Activated naive CD8-positive, alpha-beta T cell treated with anti-CD3 and anti-CD28 coated beads, Interleukin-2, amount 50 U/mL, for 16 hours (primary cell): Measurements from ENCODE around the gene BLOC1S5.

Source experiments
- DNase-seq: peaks from one replicate; pipeline ENCODE4 v3.0.0-alpha.2; 2020; ENCODE audit warnings: low read depth, low spot score

BLOC1S5 gene, protein sequence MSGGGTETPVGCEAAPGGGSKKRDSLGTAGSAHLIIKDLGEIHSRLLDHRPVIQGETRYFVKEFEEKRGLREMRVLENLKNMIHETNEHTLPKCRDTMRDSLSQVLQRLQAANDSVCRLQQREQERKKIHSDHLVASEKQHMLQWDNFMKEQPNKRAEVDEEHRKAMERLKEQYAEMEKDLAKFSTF

DNA sequence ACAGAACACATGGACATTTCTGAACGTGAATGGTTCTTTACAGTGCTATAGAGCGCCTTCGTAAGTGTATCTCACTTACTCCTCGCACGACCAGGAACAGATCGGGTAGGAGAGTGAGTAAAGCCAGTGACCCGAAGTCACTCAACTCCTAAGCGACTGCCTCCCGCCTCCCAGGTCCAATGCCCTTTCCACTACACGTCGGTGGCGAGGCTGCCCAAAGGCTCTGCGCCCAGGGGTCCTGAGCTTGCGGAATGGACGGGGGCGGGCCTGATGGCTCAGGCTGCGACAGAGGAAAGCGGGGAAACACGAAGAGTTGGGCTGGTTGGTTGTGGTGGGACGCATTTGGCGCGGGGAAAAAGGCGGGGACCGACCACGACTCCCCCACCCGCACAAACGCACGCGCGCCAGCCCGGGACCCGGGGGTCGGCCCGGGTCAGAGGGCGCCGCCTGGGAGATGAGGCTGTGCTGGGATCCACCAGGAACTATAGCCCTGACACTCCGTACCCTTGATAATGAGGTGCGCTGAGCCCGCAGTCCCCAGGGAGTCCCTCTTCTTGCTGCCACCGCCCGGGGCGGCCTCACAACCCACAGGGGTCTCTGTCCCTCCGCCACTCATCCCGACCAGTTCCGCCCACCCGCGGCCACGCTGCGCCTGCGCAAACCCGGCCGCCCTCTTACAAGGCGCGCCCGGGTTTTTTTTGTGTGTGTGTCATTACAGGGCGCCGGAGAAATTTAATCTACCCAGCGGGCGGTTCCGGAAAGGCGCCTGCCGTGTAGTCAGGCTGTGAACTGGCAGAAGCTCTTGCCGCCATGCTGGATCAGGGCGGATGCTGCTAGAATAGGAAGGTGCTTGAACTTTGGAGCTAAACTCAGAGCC, at the start of gene BLOC1S5:
Gene BLOC1S5, minus strand, starts transcription at position 629 of the 877 bp plus-strand sequence. Its CDS starts 13 bp downstream, at position 616.
- peak; percentile 95 for DNase-seq

DNA sequence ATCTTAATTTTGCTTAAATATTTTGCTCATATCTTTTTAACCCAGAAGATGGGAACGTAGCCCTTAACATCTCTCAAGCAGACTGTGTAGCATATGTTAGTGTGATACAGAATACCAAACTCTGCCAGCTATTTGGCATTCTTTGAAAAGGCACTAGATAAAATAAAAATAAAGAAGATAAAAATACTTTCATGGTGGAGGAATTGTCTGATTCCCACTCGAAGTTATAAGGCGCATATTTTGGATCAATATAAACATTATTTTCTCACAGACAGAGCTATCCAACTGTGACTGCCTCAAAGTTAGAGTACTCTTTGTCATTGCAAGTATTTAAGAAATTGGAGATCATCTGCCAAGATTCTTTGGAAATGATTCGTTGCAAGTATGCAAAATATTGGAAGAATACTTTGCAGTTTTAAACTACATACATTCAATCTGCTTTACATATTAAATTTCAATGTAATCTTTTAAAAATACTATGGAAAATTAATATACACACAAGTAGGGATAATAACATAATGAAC, 49.0 kb upstream of the BLOC1S5 start:
- DNase-seq, result no peak

DNA sequence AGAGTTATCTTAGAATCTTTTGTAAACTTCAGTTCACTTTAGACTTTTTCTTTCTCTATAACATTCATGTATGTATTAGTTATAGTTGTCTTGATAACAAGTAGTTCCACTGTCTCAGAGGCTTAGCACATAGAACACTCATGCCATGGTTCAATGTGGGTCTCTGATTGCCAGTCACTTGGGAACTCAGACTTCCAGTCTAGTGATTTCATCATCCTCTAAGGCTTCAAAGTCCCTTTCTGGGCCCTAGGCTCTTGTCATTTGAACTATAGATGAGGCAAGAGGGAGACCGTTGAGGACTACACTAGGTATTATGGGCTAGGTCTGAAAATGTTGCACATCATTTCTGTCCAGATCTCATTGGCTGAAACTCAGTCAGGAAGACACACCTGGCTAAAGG, 46.5 kb upstream of the BLOC1S5 start:
- DNase-seq, result no peak

DNA sequence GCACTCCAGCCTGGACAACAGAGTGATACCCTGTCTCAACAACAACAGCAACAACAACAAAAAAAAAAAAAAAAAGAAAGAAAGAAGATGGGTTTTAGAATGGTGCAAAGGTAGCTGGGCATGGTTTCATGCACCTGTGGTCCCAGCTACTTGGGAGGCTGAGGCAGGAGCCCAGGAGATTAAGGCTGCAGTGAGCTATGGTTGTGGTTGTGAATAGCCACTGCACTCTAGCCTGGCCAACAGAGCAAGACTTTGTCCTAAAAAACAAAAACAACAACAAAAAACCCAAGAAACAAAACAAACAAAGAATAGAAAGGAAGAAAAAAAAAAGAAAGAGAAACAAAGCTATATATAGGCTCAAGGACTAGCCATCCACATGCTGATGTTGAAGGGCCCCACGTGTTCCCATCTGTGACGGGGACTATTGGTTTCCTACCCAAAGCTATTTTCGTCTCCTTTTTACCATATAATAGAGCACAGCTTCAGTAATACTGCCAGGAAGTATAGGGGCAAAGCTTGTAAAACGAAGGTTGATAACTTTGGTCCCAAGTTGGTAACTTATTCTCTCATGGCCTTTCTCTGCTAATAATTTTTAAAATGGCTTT, 46.0 kb upstream of the BLOC1S5 start:
- no peak for DNase-seq

DNA sequence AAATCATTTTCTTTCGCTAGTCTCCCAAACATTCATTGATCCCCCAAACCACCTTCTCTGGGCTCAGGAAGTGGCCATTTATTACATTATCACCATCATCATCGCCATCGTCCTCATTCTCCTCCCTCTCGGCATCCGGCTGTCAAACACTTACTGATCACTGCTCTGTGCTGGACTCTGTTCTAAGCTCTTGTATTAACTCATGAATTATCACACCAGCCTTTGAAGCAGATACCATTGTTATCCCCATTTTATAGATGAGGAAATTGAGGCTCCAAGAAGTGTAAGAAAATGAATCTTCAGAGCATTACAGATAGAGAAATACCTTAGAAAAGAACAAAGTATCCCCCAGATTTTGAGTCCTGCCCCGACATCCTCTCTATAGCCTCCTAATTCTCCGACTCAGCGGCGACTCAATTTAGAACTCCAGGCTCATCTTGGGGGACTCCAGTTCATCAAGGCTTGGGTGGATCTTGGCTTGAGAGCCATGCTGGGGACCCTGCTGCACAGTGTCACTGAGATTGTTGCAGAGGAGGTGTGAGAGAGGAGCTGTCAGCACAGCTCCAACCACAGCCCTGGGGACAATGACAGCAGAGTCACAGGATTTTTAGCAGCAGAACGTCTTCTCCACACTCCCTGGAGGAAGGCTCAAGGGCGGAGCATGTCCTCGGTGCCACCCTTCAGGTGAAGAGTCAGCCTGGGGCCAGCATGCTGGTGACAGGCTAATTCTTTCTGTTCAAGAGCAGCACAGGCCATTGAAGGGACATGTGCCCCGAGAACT, 44.8 kb upstream of the BLOC1S5 start:
- no peak for DNase-seq

DNA sequence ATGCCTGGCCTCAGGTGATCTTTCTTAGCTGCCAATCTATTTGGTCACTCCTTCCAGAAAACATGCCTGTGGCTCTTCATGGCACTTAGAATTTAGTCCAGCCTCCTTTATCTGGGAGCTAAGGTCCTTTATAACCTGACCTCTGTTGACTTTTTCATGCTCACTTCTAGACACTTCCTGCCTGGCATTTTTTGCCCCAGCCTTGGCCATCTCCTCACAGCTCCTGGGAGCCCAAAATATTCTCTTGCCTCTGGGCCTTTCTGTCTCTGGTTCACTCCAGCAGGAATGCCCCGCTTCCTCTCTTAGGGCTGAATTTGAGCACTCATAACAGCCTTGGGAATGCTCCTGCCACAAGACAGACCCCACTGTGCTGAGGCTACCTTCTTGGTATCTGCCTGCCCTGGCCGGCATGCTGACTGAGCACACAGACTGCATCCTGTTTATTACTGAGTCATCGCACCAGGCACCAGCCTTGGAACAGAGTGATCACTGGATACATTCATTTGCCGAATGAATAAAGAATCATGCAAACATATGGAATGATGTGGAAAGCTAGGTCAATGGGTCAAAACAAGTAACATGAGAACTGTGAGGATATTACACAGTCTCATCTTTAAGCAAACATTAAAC, 44.0 kb upstream of the BLOC1S5 start:
- no peak for DNase-seq

DNA sequence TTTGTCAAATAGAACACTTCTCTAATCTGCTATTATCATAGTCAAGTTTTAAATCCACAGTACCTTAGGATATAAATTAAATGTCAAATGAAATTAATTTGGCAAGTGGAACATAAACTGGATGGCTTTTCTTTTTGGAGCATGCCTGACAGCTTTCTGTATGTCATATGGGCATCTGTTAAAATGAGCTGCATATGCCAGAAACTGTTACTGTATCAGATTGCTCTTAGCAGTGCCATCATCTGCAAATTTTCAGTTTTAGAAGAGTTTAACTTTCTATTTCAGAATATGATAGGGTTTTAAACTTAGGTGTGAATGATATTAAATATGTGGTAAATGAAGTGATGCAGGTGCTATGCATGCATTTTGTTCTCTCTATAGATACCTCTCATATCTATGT, 41.6 kb upstream of the BLOC1S5 start:
- no peak for DNase-seq

DNA sequence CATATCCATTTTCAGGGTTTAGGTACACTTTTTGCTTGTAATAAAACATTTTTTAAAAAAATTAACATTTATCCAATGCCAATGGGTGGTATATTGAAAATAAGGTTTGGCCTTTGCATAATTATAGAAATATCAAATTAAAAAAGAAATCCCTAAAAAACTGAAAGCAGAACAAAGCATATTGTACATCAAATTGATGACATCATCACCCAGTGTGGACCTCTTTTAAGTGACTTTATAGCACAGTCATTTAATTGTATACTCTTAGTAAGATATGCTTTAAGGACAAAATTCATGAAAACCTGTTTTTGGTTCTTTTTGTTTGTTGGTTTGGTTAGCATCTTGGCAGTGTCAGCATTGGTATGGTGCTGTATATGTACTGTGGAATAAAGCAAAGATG, 39.5 kb upstream of the BLOC1S5 start:
- DNase-seq, result no peak

DNA sequence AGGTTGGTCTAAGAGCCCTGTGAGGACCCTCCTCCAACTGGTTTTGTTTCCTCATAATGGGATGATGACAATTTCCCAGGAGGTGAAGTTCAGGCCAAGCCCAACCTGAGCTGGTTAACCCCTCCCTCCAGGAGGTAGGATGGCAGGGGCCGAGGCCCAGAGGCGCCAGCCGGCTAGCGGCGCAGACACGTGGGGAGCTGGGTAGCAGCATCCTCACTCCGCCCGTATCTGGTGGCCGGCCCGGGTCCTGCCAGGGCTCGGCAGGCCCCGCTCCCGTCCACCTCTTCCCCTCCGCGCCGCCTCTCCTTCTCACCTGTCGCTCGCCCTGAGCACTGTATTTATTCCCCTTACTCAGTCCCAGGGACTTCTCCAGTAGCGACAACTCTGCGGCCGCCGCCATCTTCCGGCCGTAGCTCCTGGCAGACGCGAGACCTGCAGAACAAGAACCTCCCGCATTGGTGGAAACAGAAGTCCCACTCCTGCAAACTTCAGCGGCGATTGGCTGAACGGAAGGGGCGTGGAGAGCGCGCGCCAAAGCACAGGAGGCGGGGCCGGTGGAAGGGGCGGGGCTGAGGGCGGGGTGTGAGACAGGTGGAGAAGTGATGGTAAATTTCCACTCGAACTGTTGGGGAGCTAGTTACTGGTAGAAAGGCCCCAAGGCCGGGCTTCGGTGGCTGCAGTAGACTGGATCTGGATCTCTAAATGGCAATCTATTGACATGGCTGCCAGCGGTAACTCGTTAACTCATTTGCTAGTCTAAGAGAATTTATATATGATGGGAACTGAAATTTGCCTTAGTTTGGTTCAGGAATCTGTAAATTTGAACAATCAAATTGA, 38.2 kb upstream of the BLOC1S5 start, which contains the start of gene EEF1E1:
Gene EEF1E1, minus strand, starts transcription at position 427 of the 837 bp plus-strand sequence. Its CDS starts 27 bp downstream, at position 400.
- peak; percentile 98 for DNase-seq

DNA sequence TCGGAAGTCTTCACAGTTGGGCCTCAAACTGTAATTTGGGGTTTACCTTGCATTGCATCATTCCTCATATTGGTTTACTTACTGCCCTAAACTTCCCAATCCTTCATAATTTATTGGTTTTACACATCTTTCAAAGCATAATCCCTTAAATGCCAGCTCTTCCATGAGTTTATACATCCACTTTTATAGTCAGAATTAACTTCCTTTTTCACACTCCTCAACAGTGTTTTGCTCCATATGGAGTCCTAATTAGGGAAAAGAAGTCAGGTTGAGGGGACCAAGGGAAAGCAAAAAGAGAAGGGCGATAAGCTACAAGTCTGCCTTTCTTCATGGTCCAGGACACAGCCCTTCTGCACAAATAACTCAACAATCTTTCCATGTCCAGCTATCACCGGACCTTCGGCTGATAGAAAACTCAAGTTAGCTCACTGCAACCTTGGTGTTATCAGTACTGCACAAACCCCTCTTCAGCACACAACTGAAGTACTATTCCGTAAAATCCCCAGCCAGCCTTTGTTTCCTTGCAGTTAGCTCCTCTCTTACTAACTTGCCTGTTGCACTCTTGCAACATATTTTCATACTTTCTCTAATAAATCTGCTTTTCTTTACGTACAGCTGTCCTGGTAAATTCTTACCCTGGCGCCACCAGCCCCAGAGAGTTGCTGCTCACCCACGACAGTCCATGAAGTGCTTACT, 36.1 kb upstream of the BLOC1S5 start:
- DNase-seq, result no peak

DNA sequence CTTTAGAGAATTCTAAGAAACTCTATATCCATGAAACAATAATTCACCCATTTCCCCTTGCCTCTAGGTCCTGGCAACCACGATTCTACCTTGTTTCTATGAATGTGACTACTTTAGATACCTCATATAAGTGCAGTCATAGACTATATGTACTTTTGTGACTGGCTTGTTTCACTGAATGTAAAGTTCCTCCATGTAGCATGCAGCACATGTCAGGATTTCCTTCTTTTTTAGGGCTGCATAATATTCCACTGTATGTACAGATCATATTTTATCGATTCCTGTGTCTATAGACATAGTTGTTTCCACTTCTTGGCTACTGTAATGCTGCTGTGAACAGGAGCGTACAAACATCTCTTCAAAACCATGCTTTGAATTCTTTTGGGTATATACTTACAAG, 26.5 kb upstream of the BLOC1S5 start:
- DNase-seq, result no peak

DNA sequence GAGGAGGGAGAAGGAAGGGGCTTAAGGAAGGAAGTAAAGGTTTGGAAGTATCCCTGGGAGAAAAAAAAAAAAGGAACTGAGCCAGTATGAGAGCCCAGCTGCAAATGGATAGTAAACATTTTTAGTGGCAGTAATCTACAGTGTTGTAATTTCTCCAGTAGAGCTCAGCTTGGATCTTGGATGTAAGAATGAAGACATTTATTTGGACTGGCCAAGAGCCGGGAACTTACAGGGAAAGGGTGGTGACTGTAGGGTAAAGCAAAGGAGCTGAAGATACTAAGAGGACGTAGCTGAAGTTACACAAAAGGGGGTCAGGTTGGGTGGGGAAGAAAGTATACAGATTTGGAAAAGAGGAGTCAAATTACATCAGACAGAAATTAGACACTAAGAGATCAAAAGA, 24.7 kb upstream of the BLOC1S5 start:
- DNase-seq, result no peak

DNA sequence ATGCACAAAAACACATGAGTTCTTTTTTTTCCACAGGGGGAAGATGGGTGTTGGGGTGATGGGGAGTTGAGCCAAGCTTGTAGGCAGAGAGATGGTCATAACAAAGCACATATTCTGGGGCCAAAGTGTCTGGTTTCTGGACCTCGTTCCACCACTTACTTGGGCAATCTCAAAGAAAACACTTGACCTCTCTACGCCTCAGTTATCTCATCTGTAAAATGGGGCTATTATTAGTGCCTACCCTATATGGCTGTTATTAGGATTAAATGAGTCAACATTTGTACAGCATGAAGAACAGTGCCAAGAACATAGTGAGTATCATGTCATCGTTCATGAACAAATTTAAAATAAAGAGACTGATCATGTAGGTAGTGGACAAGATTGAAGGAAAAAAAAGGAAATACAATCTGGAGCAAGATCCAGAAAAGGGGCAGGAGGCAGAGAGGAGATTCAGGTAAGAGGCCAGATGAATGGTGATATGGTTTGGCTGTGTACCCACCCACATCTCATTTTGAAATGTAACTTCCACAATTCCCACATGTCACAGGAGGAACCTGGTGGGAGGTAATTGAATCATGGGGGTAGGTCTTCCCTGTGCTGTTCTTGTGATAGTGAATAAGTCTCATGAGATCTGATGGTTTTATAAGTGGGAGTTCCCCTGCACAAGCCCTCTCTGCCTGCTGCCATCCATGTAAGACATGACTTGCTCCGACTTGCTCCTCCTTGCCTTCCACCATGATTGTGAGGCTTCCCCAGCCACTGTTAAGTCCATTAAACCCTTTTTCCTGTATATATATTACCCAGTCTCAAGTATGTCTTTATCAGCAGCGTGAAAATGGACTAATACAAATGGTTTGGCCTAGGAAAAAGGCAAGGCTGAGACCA, 23.9 kb upstream of the BLOC1S5 start:
- no peak for DNase-seq

DNA sequence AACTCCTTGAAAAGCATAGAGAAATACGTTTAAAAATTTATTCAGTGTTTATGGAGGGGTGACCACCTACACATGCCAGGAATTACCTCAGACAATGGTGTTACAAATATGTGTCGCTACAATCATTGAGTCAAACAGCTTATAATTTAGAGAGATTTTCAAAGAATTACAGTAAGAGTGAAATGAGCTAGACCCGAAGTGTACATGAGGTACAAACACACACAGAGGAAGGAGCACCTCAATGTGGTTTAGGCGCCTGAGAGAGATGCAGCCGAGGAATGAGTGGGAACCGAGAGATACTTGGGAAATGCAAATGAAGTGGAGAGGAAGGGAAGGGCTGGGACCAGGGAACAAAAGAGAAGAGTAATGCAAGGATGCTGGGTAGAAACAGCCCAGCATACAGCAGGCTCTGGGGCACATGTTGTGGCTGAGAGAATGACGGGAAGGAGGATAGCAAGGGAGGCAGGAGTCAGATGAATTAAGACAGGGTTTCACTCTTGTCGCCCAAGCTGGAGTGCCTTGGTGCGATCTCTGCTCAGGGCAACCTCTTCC, 22.6 kb upstream of the BLOC1S5 start:
- DNase-seq, result no peak

DNA sequence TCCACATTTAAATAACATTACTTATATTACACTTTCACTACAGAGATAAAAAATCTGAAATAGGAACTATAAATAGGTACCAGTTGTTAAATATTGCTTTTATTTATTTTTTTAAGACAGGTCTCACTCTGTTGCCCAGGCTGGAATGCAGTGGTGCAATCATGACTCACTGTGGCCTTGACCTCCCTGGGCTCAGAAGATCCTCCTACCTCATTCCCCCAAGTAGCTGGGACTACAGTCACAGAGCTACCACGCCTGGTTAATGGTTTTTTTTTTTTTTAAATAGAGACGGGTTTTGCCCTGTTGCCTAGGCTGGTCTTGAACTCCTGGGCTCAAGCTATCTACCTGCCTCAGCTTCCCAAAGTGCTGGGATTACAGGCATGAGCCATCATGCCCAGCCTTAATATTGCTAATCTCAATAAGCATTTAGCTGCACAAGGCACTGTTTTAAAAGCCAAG, 20.9 kb upstream of the BLOC1S5 start:
- DNase-seq, result no peak

DNA sequence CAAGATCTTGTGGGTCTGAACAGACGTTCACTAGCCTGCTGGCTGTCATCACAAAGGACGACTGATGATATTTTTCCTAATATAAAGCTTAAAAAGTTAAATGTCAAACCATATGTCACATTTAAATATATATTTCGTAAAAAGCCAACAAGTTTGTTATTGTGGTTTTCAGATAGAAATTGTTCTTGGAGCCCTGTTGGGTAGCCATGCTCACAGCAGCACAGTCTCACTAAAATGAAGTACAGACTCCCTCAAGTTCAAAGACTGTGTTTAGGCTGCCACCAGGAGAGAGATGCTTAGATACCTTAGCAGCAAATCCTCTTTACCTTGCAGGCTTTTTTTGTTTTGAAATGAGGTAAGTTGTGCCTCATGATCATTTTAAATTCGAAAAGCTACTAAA, 20.4 kb upstream of the BLOC1S5 start:
- no peak for DNase-seq

DNA sequence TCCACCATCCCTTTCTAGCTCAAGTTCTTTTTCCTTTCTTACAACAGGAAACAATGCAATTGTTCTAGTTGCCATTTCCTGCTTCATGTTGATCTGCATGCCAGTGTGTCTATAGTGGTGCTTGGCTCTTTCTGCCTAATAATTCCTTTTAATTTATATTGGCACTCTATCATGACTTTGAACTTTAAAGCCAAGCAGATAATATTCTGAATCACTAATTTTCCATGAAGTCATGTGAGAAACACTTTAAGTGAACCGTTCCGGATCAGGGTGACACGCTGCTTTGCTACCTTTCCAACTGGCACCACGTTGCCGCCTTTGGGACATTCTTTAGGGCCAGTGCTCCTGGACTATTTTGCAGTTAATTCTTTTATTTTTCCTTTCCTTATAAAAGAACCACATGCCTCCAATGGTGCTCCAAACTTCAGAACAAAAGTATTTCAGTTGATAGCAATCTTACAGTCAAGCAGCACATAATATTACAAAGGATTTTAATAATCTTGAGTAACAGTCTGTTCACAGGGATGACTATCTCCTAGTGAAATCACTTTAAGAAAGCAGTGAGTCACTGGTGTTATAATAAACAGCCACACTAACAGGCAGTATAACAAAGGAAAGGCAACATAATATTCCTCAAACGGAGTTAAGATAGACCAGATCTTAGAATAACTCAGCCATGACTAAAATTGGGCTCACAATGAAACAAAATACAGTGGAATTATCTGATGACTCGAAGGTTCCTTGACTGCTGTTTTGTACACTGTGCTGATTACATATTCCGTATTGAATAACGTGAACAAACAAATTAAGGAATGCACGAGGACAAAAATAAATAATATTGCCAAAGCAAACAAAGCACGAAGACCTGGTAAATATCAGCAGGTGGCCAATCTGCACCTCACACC, 19.0 kb upstream of the BLOC1S5 start:
- no peak for DNase-seq
